SK-MEL-5 (cell line): Measurements from ENCODE around the gene P3H4. TPM values are rescaled to one million over a fixed set of nuclear protein-coding genes. Genes with fewer than 3 reads are reported as not detected.
"Not testable (repeated sequence)": the region's sequence is repeated elsewhere in the genome, so short reads cannot be mapped to it uniquely, and the experiment has no call there.

ENCODE experiments used
- DNase-seq: peaks from one replicate; pipeline ENCODE4 v3.0.0-alpha.2; 2016; ENCODE audit warnings: low read depth, low spot score
- in situ Hi-C: cut with HindIII; loops from 2 replicates; pipeline ENCODE4 v1.10.0; 2016; ENCODE audit warnings: low sequenced_read_pairs, high pct_unique_total_duplicates, low pct_unique_long_range_greater_than_20kb
- polyA plus RNA-seq, 2 experiments: library from polyadenylated mRNA; depleted of rRNA; stranded (reverse); fragments of >200 nt; gene quantifications; 2 replicates each; pipeline ENCODE4 v1.2.3, GENCODE V29; 2015
- total RNA-seq: library from RNA; depleted of rRNA; stranded (reverse); fragments of >200 nt; shearing (Covaris generic); gene quantifications from 2 replicates; pipeline ENCODE4 v1.2.3, GENCODE V29; 2014; rRNA removed

The P3H4 gene, protein sequence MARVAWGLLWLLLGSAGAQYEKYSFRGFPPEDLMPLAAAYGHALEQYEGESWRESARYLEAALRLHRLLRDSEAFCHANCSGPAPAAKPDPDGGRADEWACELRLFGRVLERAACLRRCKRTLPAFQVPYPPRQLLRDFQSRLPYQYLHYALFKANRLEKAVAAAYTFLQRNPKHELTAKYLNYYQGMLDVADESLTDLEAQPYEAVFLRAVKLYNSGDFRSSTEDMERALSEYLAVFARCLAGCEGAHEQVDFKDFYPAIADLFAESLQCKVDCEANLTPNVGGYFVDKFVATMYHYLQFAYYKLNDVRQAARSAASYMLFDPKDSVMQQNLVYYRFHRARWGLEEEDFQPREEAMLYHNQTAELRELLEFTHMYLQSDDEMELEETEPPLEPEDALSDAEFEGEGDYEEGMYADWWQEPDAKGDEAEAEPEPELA
- total RNA-seq = 29.9 and 31.2 TPM in 2 replicates
- 90.4 and 108 TPM in 2 replicates for polyA plus RNA-seq (2015; cell fraction: cytosol; rRNA removed)
- 18.6 and 19.0 TPM in 2 replicates for polyA plus RNA-seq (2015; cell fraction: nucleus; rRNA removed)

DNA sequence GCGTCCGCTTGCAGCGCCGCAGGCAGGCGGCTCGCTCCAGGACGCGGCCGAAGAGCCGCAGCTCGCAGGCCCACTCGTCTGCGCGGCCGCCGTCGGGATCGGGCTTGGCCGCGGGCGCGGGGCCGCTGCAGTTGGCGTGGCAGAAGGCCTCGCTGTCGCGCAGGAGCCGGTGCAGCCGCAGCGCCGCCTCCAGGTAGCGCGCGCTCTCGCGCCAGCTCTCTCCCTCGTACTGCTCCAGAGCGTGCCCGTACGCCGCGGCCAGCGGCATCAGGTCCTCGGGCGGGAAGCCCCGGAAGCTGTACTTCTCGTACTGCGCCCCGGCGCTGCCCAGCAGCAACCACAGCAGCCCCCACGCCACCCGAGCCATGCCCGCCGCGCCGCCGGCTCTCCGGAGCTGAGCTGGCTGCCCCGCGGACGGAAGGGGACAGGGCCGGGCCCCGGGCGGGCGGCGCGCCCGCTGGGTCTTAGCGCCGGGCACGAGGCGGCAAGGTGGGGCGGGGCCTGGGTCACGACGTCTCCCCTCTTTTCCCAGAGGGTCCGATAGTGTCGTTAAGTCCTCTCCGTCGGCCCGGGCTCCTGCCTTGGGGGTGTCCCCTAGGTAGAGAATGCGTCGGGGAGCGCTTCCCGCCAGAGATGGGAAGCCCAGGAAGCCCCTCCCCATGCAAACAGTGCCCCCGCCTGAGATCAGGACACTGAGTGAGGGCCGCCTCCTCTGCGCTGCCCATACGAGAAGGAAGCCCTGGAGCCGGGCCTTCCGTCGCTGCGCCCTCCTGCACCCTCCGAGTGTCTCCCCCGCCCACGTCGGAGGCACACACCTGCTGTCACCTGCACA, at the start of gene P3H4:
Gene P3H4, minus strand, starts transcription at position 401 of the 832 bp plus-strand sequence. Its CDS starts 34 bp downstream, at position 367.
- in situ Hi-C loops = no loop called here
- peak; percentile 68 for DNase-seq

DNA sequence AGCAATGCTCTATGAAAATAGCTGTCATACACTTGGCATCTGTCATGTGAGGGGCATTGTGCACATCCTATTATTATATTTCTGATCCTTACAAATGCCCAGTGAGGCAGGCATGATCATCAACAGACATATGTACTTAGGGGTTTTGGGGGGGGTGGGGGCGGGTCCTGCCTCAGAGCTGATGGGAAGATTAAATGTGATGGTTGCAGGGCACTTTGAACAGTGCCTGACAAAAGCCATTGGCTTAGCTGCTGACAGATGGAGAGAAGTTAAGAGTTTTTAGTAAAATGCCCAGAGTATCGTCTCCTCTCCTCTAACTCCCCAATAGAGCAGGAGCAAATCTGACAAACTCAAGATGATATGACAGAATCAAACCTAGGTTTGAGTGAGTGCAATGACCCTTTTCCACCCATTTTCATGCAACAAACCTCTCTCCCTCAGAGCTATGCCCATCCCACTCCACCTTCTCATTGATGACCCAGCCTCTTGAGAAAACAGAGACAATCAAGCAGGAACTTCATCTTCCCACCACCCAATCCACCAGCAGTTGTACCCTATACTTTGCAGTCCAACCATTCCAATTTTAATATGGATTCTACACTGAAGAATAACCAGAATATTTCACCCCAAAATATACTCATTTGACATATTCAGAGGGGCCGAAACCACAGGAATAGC, 48.6 kb upstream of the P3H4 start:
- no peak for DNase-seq
- in situ Hi-C loops = no loop called here

DNA sequence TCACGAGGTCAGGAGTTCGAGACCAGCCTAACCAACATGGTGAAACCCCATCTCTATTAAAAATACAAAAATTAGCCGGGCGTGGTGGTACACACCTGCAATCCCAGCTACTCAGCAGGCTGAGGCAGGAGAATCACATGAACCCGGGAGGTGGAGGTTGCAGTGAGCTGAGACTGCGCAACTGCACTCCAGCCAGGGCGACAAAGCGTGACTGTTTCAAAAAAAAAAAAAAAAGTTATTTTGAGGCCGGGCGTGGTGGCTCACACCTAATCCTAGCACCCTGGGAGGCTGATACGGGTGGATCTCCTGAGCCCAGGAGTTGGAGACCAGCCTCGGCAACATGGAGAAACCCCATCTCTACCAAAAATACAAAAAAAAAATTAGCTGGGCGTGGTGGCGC, 39.6 kb upstream of the P3H4 start:
- DNase-seq, in situ Hi-C loops: not testable (repeated sequence)

DNA sequence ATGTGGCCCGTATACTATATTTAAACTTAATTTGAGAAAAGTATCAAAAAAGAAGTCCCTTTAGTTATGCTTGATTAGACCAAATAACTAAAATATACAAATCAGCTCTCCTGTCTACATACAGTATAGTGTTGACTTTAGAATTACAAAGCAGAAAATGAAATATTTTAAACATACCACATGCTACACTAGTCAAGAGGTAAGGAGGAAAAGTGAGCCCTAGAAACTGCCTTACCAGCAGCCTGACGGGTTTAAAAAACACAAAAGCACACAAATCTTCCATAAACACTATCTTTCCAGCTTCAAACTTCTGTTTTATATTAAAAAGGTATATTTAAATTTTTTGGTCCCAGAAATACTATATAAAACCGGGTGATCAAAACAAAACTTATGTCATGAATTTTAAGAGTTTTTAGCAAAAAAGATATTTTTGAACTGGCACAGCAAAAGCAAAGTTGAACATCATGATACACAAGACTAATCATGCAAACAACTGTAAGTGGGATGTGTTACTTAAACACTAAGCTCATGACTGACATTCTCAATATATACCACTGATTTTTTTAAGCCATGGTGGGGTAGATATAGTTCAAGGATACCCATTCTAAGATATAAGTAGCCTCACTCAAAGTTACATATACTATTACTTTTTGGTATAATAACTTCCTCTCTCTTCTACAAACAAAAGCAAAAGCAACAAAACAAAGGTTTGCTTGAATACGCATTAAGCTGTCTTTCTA, 37.7 kb upstream of the P3H4 start:
- in situ Hi-C loops = no loop called here
- no peak for DNase-seq

DNA sequence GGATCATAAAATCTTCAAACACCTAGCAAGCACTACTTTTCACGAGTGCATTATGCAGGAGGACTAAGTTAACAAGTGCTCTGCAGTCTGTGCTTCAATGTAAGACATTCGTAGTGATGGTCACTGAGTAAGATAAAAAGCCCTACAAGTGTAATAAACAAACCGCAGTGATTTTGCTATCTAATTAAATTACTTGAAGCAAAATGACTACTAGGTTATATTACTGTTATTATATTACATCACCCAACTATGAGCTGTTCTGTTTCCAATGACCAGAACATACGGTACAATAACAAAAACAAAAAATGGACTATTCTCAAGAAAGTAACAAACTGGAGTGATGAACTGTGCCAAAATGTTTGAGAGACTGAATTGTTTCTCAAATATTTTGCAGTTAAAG, 37.0 kb upstream of the P3H4 start:
- in situ Hi-C loops = no loop called here
- no peak for DNase-seq

DNA sequence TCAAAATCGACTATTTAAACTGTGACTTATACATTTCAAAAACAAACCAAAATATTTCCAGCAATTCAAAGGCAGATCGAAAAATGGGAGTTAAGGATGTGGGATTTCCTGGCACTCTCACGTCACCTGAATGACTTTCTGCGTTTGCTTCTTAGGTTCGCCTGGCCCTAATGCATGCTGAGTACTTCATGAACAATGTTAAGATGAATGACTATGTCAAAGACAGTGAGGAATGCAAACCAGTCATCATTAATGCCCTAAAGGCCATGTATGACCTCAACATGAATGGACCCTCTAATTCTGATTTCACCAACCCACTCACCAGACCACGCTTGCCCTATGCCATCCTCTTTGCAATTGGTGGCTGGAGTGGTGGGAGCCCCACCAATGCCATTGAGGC, 33.2 kb upstream of the P3H4 start:
- no peak for DNase-seq
- in situ Hi-C loops = no loop called here

DNA sequence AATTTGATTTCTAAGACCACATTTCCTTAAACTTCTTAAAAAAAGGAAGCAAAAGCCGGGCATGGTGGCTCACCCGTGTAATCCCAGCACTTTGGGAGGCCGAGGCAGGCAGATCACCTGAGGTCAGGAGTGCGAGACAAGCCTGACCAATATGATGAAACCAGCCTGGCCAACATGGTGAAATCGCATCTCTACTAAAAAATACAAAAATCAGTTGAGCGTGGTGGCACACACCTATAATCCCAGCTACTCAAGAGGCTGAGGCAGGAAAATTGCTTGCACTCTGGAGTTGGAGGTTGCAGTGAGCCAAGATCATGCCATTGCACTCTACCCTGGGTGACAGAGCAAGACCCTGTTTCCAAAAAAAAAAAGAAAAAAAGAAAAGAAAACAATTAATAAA, 29.0 kb upstream of the P3H4 start:
- DNase-seq, in situ Hi-C loops: not testable (repeated sequence)

DNA sequence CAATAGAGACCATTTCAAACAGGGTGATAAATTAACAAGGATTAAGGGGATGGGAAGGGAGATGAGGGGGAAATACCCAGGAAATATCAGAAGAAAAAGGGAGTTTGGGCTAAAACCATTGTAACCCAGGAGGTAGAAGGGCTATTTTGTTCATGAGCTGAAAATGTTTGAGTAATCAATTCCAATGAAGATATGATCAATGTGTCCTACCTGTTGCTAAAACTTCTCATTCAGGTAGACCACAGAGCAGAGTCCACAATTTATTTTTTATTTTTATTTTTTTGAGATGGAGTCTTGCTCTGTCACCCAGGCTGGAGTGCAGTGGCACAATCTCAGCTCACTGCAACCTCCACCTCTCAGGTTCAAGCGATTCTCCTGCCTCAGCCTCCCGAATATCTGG, 27.7 kb upstream of the P3H4 start:
- DNase-seq, in situ Hi-C loops: not testable (repeated sequence)

DNA sequence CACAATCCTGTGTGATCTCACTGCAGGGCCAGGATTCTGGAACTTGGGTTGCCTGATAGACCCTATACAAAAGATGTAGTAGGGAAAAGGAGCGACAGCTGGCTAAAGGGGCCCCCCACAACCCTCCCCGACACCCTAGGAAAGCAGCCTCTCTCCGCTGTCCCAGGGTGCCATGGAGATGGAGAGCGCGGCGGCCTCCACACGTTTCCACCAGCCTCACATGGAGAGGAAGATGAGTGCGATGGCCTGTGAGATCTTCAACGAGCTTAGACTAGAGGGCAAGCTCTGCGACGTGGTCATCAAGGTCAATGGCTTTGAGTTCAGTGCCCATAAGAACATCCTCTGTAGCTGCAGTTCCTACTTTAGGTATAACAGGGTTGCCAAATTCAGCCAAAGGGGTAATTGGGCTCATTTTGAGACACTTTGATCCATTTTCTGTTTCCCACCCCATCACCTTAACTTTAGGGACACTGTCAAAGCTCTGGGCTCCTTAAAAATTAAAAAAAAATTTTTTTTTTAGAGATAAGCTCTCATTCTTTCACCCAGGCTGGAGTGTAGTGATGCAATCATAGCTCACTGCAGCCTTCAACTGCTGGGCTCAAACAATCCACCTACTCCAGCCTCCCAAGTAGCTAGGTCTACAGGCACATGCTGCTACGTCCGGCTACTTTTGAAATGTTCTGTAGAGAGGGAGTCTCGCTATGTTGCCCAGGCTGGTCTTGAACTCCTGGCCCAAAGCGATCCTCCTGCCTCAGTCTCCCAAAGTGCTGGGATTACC, 26.2 kb upstream of the P3H4 start, which contains the start of gene KLHL10:
Gene KLHL10, plus strand, starts transcription at position 65 of the 778 bp plus-strand sequence. Its CDS starts 108 bp downstream, at position 173.
- no peak for DNase-seq
- in situ Hi-C loops = no loop called here

DNA sequence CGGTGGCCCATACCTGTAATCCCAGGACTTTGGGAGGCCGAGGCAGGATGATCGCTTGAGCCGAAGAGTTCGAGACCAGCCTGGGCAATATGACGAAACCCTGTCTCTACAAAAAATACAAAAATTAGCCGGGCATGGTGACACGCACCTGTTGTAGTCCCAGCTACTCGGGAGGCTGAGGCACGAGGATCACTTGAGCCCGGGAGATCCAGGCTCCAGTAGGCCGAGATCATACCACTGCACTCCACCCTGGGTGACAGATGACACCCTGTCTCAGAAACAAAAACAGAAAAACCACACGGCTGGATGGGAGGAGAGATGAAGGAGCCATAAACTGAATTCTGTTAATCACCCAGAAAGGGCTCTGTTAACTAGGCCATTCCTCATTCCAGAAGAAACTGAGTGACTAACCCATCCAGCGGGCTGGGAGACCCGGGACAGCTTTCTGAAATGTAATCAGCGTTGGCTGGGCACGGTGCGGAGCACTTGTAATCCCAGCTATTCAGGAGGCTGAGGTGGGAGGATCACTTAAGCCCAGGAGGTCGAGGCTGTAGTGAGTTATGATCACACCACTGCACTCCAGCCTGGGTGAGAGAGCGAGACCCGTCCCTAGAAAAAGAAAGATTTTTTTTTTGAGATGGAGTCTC, 24.9 kb upstream of the P3H4 start:
- in situ Hi-C loops = no loop called here
- DNase-seq = no peak

DNA sequence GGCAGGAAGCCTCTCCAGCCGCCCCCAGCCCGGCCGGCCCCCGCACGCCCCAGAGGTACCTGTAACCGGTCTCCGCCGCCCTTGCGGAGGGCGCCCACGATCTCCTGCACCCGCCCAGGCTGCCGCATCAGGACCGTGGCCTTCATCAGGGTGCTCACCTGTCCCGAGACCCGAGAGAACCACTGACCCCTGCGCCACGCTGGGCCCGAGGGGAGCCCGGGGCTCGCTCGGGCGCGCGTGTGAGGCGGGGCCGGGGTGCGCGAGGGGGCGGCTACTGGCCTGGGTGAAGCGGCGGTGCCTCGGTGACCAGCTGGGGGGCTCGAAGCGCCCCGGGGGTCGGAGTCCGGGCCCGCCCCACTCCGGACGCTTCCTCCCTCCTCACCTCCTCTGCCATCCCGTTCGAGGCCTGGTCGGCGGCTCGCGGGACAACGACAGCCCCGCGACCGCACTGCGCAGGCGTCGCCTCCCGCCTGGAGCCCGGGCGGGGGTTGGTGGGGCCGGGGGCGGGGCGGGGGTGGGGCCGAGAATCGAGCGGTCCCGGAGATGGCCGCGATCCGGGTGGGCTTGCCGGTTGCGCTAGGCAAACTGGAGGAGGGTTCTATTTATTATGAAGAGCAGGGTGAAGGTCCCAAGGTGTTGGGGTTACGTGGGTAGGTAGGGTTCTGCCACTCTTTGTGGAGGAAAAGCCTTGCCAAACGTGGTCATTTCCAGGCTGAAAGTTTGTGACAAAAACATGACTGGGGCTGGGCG, 24.2 kb upstream of the P3H4 start, which contains the start of gene NT5C3B:
Gene NT5C3B, minus strand, starts transcription at position 433 of the 750 bp plus-strand sequence. Its CDS starts 39 bp downstream, at position 394.
- in situ Hi-C loops = no loop called here
- DNase-seq = peak; percentile 60

DNA sequence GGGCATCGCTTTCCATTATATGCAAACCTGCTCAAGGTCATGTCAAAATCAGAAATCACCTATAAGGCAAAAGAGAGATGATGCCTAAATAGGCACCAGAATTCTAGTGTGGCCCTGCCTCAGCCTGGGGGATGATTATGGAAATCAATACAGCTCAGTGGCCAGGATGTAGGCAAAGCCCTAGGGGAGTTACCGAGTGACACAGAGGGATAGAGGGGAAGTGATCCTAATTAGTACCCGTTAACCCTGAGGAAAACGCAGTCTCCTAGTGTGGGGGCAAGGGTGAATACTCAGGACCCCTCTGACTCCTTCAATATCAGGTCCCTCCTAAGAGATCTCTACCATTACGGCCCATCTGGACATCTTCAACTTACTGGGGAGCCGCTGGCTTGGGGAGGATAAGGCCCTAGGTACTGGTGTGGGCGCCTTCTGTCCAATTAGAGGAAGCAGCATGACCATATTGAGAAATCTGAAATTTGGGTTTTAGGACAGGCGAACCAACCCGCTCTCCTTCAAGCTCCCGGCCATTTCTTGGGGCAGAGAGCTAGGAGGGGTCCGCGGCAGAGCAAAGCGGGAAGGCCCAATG, 23.6 kb upstream of the P3H4 start:
- in situ Hi-C loops = no loop called here
- no peak for DNase-seq

DNA sequence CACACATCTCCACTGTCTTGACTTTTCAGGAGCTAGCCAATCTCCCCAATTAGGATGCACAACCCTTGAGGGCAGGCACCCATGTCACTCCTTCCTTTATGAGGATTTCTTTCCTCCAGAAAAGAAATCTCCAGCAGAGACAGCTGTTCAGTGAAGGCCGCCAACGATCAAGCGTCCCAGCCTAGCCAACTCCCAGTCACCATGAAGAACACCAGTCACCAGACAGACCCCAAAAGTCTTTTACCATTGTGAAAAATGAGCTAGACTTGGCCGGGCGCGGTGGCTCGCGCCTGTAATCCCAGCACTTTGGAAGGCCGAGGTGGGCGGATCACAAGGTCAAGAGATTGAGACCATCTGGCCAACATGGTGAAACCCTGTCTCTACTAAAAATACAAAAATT, 18.2 kb upstream of the P3H4 start:
- DNase-seq, in situ Hi-C loops: not testable (repeated sequence)

DNA sequence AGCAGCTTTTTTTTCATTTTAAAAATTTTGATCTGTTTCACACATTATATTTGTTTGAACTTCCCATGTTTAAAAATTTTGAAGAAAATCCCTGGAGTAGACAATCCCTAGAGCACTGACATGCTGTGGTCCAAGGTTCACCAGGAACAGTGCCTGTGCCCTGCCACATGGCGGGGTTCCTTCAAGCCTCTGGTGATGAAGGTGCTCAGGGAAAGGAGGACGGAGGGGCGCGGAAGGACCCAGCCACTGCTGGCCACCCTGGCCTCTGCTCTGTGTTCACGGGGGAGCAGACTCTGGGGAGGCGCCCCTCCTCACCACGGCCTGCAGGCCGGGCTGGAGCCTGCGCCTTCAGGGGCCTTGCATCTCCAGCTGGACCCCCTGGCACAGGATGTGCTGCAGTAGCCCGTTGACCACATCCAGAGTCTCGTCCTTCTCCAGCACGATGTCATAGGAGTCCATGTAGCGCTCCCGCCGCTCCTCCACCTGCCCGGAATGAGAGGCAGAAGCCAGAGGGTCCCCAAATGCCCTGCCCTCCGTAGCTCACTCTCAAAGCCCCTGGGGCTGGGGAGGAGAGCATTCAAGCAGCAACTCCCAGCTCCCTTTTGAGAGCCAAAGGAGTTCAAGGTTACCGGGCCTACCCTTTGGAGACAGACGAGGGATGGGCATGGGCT, 13.6 kb upstream of the P3H4 start:
- in situ Hi-C loops = no loop called here
- no peak for DNase-seq
